SK-MEL-5 (cell line): ENCODE data around the gene CRACR2A. TPM values are rescaled to one million over a fixed set of nuclear protein-coding genes. Genes with fewer than 3 reads are reported as not detected.

Source experiments
- DNase-seq: peaks from one replicate; pipeline ENCODE4 v3.0.0-alpha.2; 2016; ENCODE audit warnings: low read depth, low spot score
- in situ Hi-C: cut with HindIII; loops from 2 replicates; pipeline ENCODE4 v1.10.0; 2016; ENCODE audit warnings: low sequenced_read_pairs, high pct_unique_total_duplicates, low pct_unique_long_range_greater_than_20kb
- total RNA-seq: library from RNA; depleted of rRNA; stranded (reverse); fragments of >200 nt; shearing (Covaris generic); gene quantifications from 2 replicates; pipeline ENCODE4 v1.2.3, GENCODE V29; 2014

The CRACR2A gene
- total RNA-seq, 1 experiment from 2014 or later = 9.2 TPM

DNA sequence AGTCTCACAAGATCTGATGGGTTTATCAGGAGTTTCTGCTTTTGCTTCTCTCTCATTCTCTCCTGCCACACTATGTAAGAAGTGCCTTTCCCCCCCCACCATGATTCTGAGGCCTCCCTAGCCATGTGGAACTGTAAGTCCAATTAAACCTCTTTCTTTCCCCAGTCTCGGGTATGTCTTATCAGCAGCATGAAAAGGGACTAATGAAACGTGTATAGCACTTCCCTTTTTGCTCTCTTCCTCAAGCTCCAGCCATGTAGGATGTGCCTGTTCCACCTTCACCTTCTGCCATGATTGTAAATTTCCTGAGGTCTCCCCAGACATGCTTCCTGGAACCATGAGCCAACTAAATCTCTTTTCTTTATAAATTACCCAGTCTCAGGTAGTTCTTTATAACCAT, 7.0 kb upstream of the CRACR2A start:
- in situ Hi-C loops = no loop called here
- DNase-seq = no peak

DNA sequence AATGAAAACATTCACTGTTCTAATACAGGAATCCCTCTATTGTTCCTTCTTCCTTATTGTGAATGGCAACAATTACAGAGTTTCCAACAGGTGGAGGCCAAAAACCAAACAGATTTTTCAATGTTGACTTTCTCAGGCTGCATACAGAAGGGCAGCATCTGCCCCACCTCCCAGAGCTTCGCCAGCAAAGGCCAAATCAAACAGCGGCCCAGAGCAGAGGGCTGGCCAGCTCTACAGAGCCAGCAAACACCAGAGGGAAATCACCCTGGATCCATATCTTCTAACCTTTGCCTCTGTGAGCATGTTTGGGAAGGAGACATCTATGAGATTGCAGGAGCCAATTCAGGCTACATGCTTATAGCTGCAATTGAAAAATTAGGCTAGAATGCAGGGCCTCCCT, 4.4 kb upstream of the CRACR2A start:
- in situ Hi-C loops = no loop called here

DNA sequence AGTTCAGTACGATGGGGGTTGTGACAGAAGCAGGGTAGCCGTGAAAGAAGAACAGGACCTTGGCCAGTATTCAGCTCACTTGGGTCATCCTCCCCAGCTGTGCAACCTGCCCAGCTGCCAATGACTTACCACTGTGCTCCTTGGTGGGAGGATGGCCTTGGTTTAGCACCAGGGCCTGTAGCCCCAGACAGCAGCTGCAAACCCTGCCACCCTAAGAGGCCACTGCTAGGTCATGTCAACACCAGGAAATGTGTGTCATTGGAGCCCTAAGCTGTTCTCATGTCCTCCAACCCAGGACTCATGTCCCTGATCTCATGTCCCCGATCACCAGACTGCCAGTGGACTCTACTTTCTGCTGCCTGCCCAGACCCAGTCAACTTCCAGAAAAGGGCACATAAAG, 3.0 kb upstream of the CRACR2A start:
- DNase-seq = no peak
- in situ Hi-C loops = no loop called here

More for the DNA sequence above, 4.4 kb upstream of the CRACR2A start:
- DNase-seq = no peak

DNA sequence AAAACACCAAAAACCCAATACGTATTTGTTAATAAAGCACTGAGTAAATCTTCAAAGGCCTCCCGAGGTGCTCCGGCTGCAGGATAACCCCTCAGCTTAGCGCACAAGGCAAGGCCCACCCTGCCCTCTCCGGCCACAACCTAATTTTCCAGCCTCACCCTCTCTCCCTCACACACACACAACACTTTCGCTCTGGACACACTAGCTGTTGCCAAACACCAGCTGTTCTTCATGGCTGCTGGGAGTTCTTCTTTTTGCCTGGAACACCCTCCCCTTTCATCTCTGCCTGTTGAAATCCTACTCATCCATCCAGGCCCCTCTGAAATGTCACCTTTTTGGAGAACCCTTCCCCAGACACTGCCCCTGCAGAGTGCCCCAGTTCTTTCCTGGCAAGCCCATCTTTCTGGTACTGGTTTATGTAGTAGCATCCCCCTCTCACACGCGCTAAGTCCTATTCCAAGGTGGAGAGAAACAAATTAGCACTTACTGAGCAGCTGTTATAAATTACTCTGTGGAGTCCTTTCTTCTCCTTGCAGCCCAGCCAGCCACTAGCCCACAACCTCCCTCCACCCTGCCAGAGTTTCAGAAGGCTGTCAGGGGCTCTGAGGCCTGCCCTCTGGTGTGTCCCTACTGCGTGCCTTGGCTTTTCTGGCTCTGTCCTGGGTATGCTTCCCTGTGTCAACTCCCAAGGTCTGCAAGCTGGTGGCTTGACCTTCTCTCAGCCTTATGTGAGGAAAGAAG, 805 bp upstream of the CRACR2A start:
- in situ Hi-C loops = no loop called here
- DNase-seq = no peak

DNA sequence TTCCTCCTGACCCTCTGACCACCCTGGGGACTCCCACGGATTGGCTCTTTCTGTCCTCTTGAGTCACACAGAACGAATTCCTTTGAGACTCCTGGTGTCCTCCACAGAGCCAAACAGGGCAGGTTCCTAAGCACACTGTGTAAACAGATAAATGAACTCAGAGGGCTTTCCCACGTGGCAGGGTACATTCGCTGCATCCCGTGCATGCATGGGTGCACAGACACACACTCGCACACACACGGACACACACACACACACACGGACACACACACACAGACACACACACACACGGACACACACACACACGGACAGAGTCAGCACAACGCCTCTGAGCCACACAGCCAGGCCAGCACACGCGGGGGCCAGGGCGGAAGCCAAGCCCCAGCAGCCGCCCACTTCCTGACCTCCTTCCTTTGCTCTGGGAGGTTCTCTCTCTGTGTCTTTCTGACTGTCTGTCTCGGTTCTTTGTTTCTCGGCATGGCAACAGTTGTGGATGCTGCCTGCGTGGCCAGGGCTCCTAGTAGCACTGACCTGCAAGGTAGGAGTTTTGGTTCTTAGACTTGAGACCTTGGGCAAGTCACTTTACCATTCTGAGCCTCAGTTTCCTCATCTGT, 706 bp downstream of the CRACR2A start:
- DNase-seq = peak; percentile 19
- in situ Hi-C loops = no loop called here

DNA sequence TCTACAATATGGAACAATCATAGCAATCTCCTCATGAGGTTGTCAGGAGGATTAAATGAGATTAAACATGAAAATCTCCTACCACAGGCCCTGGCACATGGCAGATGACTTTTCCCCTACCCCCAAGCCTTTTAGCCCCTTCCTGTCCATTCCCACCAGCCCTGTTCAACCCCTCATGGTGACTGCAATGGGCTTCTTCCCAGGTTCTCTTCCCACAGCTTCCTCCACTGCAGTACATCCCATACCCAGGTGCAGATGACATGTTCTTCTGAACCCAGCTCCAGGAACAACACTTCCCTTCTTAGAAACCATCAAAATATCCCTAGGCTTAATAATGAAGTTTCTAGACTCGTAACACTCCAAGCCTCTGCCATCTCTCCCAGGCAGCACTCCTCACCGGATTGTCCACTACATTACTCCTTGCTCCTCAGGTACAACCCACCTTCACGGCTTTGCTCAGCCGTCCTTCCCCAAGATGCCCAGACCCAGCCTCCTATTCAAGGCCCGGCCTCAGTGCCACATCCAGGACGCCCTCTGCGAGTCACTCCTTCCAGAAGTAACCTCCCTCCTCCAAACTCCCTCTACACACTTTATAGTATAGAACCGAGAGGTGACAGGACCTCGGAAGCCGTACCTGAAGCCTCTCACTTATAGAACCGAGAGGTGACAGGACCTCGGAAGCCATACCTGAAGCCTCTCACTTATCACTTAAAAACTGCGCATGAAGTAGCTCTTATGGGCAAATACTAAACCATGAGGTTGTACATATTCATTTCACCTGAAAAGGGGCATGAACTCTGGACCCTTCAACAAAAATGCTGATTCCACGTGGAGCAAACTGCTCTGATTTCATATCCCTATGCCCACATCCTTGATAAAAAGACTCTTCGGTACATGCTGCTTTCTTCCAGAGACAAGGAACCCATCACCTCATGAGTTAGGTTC, 1.5 kb downstream of the CRACR2A start:
- in situ Hi-C loops = no loop called here
- DNase-seq = no peak

DNA sequence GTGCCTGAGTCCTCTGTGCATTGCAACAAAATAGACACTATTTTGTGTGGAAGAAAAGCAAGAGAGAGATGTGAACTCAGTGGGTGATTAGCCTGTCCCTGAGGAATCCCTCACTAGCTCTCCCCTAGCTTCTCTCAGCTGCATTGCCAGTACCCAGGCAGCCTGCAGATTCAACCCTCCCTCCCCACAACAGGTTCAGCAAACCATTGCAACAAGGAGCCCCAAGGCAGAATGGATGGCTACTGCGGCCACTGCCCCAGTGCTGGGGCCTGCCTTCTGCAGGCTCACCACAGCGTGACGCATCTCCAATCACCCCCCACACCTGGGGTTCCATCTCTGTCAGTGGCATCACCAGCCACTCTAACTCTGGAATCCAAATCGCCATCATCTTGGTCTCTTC, 2.3 kb downstream of the CRACR2A start:
- in situ Hi-C loops = no loop called here
- no peak for DNase-seq

DNA sequence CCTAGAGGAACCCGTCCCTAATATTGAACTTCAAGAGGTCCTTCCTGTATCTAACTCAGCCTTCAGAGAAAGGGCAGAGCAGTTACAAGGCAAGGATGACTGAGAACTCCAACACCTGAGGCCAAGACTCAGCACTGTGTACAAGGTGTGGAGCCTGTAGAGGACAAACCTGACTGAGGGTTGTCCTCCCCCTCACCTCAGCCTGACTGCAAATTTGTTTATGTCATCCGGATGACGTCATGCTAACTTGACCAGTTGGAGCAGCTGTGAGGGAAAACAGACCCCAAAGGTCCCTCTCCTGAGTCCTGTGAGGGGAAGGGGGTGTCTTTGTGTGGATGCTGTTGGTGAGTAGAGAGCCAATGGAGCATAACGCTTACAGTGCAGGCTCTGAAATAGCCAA, 4.3 kb downstream of the CRACR2A start:
- in situ Hi-C loops = no loop called here
- no peak for DNase-seq

DNA sequence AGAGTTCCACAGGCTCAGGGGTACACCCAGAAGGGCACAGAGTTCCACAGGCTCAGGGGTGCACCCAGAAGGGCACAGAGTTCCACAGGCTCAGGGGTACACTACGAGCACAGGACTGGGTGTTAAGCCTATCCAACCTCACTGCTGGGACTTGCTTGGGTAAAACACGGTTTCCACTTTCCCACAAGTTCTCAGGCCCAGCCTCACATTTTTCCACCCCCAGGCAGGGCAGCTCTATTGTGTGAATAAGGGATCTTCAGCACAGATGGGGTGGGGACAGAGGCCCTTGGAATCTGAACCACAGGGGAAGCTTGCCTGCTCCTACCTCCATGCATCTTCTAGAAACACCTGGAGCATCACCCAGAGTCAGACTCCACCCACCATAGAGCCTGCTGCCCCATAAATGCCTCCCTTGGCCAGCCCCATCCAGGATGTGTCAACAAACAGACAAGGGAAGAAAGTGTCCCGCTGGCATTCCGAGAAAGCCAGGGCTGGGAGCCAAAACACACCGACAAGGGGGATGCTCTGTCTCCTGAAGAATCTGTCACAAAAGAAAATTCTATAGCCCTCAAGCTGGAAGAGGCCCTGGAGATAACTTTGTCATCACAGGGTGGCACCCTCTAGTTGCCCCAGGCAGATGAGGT, 4.8 kb downstream of the CRACR2A start:
- DNase-seq = no peak
- in situ Hi-C loops = no loop called here

DNA sequence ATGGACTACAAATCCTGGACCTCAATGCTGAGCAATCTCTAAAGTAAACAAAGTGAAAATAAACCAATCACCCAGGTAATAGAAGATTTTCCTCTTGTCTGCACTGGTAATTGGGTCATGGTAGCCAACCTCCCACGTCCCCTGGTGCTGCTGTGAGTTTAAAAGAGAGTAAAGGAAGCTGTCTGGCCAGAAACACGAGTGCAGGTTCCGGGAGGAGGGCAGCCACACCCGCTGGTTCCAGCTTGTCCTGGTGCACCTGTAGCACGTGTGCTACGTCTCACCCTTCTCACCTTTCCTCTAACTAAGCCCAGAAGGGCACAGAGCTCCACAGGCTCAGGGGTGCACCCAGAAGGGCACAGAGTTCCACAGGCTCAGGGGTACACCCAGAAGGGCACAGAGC, 5.4 kb downstream of the CRACR2A start:
- in situ Hi-C loops = no loop called here
- no peak for DNase-seq

DNA sequence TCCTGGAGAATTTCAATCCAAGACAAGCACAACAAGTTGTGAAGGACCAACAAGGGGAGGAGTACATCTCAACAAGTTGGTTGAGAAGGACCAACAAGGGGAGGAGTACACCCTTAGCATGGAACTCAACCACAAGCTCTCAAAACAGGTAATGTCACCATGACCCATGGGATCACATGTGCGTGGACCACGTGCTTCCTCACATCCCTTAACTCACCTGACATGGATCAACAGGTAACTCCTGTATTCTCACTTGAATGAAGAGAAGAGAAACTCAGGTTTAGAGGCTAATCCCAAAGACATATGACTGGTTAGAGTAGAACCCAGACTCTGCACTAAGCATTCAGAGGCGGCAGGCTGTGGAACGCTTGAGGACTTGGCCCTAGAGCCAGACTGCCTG, 6.2 kb downstream of the CRACR2A start:
- in situ Hi-C loops = no loop called here

DNA sequence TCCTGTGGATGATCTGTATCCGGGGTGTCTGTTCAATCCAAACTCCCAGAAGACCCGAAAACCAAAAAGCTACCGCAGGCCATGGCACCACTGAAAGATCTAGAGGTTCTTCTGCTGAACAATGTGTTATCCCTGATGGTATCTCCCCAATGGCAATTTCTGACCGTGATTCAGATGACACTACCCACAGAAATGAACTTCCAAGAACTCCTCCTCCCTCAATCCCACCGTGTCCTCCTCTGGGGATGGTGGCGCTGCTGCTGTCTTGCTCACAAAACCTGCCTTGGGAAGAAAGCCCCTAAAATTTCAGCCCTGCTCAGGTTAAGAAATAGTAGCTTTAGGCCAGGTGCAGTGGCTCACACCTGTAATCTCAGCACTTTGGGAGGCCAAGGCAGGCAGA, 7.8 kb downstream of the CRACR2A start:
- in situ Hi-C loops = no loop called here

More for the DNA sequence above, 6.2 kb downstream of the CRACR2A start:
- DNase-seq = no peak

DNA sequence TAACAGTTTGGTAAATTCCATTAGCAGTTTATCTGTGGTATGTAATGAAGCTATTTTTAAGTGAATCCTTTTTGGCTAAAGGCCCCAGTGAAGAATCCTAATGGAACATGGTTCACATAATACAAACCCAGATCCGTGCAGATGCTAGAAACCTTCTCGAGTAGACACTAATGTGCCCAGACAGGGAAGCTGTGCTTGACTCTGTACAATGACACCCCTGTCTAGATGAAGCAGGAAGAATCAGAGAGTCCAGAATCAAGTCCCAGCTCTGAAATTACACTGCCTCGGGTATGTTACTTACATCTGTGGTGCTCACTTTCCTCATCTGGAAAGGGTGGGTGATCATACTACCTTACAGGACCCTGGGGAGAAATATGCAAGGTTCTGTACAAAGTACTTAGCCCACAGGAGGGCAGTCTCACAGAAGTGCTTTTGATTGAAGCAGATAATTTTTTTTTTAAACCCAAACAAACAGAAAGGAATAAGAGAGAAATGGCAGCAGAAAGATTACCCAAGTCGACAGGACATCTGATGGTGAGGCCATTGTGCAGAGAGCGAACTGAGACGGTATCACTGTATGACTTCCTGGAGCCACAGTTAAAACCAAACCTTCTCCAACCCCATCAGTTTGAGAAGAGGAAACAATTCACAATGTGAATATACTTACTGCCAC, 8.5 kb downstream of the CRACR2A start:
- in situ Hi-C loops = no loop called here

More for the DNA sequence above, 7.8 kb downstream of the CRACR2A start:
- DNase-seq = no peak

DNA sequence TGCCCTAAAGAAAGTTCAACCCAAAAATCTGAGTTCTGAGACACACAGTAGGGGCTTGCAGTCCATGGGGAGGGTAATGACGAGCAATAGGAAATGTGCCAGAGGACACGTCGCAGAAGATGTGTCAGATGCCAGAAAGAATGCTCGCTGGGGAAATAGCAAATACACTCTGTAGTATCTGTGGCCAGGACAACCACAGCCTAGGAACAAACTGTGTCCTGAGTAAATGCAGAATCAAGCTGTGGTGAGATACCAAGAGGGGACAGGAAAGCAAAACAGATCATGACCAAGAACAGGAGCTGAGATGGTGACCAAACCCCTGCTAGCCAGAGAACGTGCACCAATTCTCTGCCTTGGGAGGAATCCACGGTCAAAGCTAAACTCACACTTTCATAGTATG, 9.1 kb downstream of the CRACR2A start:
- DNase-seq = no peak
- in situ Hi-C loops = no loop called here

More for the DNA sequence above, 8.5 kb downstream of the CRACR2A start:
- DNase-seq = peak; percentile 11

DNA sequence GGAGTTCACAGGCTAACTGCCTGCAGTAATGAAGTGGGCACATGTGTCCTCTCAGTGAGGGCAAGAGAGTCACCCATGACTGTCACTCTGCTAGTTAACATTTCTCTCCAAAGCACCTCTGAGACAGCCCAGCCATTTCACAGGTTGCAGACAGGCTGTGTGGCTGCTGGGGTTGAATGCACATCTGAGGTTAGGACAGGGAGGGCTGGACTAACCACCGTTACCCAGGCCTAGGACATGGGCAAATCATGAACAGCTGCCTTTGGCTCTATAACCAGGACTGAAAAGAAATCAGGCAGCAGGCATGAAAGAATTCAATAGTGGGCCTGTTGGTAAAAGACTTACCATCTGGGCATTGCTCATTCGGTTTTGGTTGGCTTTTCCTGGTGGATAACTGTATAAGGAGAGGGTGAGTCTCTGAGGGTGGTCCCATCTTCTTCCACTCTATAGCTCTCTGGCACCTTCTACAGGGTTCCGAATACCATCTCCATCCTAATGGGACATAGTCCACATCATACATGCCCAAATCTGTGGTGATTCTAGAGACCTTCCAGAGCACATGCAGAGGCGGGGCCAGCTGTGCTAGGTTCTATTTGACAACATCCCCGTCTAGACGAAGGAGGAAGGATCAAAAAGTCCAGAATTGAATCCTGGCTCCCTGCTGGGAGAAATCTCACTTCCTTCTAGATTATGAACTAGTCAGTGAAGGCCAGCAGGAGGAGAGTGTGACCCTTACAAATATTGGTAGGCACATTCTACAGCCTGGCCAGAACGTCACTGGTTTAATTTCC, 10.8 kb downstream of the CRACR2A start:
- DNase-seq = no peak
- in situ Hi-C loops = no loop called here

DNA sequence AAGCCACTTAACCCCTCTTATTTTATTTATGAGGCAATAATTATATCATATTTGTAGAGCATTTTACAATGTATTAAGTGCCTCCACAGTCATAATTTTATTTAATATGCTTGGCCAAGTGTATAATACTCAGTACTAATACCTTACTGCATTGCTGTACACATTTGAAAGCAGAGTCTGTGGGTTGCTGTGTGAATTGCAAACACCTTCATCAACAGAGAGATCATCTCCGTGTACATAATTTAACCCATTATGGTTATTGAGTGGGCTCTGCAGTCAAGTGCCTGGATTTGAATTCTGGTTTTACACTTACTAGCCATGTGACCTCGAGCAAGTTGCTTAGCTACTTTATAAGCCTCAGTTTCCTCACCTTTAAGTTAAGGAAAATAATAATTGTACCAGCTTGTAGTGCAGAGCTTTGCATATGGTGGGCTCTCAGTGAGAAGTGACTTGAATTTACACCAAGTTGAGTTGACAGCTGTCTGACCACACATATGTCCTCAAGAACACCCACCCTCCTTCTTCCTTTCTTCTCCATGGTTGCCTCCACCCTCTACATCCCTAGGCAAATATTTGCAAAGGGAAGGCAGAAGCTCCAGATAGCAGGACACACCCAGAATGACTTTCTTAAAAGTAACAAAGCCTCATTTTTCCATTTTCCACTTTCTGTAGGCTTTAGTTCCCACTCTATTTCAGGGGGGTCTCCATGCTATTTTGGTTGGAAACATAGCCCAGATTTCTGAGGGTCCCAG, 12.3 kb downstream of the CRACR2A start:
- in situ Hi-C loops = no loop called here
- no peak for DNase-seq
